GM13976 (cell line): Measurements from ENCODE around the gene SETD6.

ENCODE experiments used
- DNase-seq: peaks from one replicate; pipeline ENCODE4 v3.0.0; 2012; ENCODE audit warnings: low spot score
- in situ Hi-C: fragments of 300-500 bp; cut with MboI; formaldehyde crosslinking; loops from one replicate; pipeline ENCODE4 v1.12.0; 2022; ENCODE audit warnings: low sequenced_read_pairs, mixed read lengths, inconsistent platforms; ENCODE audit not compliant: unreplicated experiment
- TF ChIP-seq, protein P1 (sequence below): IDR thresholded peaks from 2 replicates; pipeline ENCODE4 v1.5.1; 2012; ENCODE audit warnings: borderline replicate concordance, mild to moderate bottlenecking; ENCODE audit not compliant: insufficient read depth; ENCODE audit errors: extremely low read depth, missing control alignments, control extremely low read depth

SETD6 gene

DNA sequence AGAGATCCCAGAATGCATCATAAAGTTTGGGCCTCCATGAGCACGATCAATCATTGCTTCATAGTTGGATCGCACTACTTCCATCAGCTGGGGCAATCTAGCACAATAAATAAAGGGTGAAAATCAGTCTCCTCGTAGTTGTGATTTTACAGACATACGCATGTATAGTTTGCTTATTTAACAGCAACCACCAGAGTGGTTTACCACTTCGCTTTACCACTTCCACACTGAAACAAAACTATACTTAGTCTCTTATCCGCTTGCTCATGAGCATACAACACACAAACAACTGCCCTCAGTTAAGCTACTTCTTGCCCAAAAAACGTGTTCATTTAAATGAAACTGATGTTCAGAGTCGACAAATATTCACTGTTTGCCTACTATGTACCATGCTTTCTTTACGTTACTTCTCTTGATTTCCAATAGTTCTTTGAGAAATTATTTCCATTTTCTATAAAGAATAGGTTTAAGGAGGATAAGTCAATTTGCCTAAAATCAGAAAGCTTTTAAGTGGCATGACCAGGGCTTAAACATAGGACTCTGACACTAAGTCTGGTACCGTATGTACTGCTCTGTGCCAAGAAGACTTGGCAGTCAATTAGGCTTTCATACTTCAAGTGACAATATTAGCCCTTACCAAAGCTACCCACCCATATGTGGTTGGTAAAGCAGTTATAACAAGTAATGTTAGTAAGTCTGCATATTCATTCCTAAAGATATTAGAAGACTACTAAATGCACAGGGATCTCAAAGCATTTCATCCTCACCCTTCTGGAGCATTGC, 22.0 kb downstream of the SETD6 start:
- TF ChIP-seq, protein P1, sequence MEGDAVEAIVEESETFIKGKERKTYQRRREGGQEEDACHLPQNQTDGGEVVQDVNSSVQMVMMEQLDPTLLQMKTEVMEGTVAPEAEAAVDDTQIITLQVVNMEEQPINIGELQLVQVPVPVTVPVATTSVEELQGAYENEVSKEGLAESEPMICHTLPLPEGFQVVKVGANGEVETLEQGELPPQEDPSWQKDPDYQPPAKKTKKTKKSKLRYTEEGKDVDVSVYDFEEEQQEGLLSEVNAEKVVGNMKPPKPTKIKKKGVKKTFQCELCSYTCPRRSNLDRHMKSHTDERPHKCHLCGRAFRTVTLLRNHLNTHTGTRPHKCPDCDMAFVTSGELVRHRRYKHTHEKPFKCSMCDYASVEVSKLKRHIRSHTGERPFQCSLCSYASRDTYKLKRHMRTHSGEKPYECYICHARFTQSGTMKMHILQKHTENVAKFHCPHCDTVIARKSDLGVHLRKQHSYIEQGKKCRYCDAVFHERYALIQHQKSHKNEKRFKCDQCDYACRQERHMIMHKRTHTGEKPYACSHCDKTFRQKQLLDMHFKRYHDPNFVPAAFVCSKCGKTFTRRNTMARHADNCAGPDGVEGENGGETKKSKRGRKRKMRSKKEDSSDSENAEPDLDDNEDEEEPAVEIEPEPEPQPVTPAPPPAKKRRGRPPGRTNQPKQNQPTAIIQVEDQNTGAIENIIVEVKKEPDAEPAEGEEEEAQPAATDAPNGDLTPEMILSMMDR: no peak
- no peak for DNase-seq
- in situ Hi-C loops: no loop called here

DNA sequence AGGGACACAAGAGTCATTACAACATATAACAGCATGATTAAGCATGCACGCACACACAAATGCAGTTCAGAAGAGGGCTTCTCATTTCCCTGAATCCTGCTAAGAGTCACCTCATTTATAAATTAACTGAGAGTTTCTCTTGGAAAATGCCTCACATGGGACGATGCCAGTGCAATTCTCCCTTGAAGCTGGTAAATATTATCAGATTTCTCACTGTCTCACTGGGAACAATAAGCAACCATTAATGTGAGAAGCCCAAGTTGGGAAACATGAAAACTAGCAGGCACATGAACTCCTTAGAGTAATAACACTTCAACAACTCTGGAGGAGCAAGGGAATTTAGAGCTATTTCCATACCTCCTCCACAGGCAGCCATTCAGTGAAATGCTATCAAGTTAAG, 26.4 kb downstream of the SETD6 start:
- TF ChIP-seq, protein P1: no peak
- in situ Hi-C loops: no loop called here
- DNase-seq: no peak

DNA sequence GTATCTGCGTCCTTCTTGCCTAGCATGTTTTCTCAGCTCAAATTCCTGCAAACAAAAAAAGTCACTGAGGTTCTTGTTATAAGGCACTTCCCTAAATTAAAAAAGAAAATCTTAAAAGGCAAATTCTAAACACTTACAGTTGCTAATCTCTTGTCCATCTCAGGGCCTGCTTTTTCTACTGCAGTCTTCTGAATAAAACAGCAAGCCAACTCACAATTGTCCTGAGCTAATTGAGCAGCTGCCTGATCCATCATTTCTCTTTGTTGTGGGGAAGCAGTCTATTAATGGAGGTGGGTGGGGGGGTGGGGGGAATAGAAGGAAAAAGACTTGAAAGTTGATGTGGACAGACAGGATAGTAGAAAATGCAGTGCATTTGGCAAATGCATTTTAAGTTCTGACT, 27.0 kb downstream of the SETD6 start:
- TF ChIP-seq, protein P1: no peak
- in situ Hi-C loops: no loop called here
- DNase-seq: no peak

DNA sequence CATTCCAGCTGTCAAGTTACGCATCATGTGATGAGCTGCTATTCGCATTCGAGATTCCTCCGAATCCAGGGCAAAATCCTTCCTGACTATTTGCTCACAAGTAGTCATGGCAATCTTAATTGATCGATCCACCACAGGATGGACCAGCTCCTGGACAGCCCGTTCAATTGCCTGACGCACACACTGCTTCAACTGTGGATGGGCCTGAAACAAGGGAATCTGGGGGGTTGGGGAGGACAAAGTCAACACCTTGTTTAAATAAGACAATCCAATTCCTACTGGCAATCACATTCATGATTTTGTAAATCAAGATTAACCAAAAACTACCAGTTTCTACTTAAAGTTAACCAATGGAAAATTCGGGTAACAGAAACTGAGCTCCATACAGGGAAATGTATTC, 28.4 kb downstream of the SETD6 start:
- in situ Hi-C loops: no loop called here
- TF ChIP-seq, protein P1: no peak
- DNase-seq: no peak

DNA sequence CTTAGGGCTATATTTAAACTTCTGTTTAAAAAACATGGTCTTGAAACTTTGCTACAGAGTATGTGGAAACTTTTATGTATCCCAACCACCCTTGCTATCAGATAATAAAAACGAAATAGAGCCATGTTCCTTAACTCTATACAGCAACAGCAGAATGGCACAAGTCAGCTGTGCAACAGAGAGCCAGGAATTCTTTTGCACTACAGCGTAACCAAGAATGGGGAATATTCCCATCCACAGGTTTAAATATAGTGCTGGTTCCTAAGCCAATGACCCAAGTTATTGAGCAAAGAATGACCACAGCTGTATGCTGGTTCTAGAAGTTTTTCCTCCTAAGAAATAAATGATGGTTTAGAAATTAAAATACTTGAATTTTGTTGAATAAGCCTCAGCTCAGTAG, 33.1 kb downstream of the SETD6 start:
- TF ChIP-seq, protein P1: no peak
- in situ Hi-C loops: no loop called here
- DNase-seq: no peak

DNA sequence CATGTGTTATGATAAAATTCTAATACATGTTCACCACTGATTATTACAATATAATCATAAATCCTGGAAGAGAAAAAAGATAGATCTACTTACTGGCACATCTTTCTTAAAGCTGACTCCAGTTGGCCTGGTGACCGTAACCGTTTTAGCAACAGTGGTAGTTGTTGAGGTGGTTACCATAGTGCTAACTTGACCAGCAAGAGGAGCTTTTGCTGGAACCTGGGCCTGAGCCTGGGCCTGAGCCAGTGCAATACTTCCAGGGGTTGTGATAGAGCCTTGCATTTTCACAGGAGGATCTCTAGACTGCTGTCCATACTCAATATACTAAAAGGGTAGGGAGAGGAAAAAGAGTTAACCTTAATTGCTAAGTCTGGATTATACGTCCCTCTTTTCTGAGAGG, 36.2 kb downstream of the SETD6 start:
- in situ Hi-C loops: no loop called here
- no peak for DNase-seq
- TF ChIP-seq, protein P1: no peak
